Stimulated activated memory B cell treated with anti-CD40 and anti-IgM and Interleukin-4, amounts not matched to agents 10 μg/mL and 1 μg/mL and 100 μg/mL, for 72 hours (primary cell): ENCODE measurements around the gene CAST.
A peak's percentile ranks its signal among the peaks of the same experiment; 100 is the strongest.

Experiments used
- ATAC-seq: fragments of 150-1000 bp; cut with Tn5 transposase; 2 replicates; pipeline ENCODE4 v1.10.0; 2021
- H3K27ac Mint-ChIP-seq: one replicate; pipeline ENCODE4 v1.8.0; 2022; ENCODE audit warnings: mild to moderate bottlenecking, mixed read lengths
- H3K27me3 Mint-ChIP-seq: one replicate; pipeline ENCODE4 v1.8.0; 2022; ENCODE audit warnings: mixed read lengths
- H3K36me3 Mint-ChIP-seq: one replicate; pipeline ENCODE4 v1.8.0; 2022; ENCODE audit warnings: mixed read lengths
- H3K4me1 Mint-ChIP-seq: one replicate; pipeline ENCODE4 v1.8.0; 2022; ENCODE audit warnings: mixed read lengths
- H3K4me3 Mint-ChIP-seq: one replicate; pipeline ENCODE4 v1.8.0; 2022; ENCODE audit warnings: mild to moderate bottlenecking, moderate library complexity, mixed read lengths
- H3K9me3 Mint-ChIP-seq: one replicate; pipeline ENCODE4 v1.8.0; 2022; ENCODE audit warnings: mixed read lengths

CAST gene

DNA sequence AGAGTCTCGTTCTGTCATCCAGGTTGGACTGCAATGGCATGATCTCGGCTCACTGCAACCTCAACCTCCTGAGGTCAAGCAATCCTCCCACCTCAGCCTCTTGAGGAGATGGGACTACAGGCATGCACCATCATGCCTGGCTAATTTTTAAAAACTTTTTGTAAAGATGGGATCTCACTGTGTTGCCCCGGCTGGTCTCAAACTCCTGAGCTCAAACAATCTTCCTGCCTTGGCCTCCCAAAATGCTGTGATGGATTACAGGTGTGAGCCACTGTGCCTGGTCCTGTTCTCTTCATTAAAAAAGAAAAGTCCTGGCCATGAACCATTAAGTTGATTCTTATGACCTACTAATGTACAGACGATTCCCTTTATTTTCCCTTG is 90.8 kb downstream of the CAST start:
- Mint-ChIP-seq H3K4me1 (no peaks in the 10 kb centered on the region), H3K27me3 (no peaks in the 10 kb centered on the region), H3K36me3 (peaks cover 65% of the 10 kb centered on the region), H3K4me3 (no peak overlapping the region), H3K9me3 (no peaks in the 10 kb centered on the region), H3K27ac (no peak overlapping the region)
- ATAC-seq, result no peak

DNA sequence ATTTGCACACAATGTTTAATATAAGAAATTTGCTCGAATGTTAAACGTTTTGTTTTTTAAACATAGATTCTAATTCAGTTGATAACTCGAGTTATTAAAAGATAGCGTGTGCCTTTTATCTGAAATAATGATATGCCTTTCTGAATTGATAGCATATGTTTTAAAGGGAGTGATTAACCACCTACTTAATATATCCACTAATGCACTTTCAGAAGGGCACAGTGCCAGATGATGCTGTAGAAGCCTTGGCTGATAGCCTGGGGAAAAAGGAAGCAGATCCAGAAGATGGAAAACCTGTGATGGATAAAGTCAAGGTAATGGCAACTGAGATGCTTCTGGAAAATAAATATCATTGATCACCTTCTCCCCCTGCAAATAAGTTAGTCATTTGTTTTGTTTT is 91.7 kb downstream of the CAST start:
- Mint-ChIP-seq H3K4me3 (no peak overlapping the region), H3K9me3 (no peaks in the 10 kb centered on the region), H3K27ac (peak overlapping the region; percentile 46), H3K4me1 (no peaks in the 10 kb centered on the region), H3K27me3 (no peaks in the 10 kb centered on the region), H3K36me3 (peaks cover 60% of the 10 kb centered on the region)
- ATAC-seq, result no peak

DNA sequence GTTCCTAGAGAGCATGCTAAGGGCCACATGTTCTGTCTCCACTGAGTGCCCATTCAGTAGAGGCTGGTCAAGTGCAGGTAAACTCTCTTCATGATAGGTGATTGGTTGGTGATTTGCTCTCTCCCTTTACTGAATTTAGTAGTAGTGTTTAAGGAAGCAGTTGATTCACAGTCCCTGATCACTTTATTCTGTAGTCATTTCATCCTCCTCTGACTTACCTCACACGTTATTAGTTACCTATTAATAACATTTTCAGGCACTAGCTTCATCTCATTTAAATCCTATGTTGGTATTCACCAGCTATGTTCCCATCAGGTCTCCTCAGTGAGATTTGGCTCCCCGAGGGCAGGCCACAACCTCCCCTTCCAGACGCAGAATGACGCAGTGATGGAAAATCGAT is 93.7 kb downstream of the CAST start:
- Mint-ChIP-seq H3K9me3 (no peaks in the 10 kb centered on the region), H3K4me1 (no peaks in the 10 kb centered on the region), H3K4me3 (no peak overlapping the region), H3K27me3 (no peaks in the 10 kb centered on the region), H3K27ac (no peak overlapping the region), H3K36me3 (peaks cover 50% of the 10 kb centered on the region)
- no peak for ATAC-seq

DNA sequence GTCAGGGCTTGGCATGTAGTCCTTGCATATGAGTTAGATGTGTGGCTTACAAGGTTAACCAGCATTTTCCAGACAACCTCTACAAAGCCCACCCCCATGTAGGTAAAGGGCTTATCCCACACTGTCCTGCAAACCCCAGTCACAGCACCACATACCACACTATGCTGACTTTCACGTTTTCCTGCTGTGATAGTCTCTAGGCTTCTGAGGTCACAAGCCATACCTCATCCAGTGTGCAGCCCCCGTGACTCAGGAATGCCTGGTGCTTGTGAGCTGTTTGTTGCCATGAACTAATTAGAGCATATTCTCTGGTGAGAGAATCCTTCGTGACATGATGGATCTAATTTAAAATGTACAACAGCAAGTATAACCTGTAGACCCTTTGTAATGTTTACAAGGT is 94.8 kb downstream of the CAST start:
- H3K4me1 Mint-ChIP-seq, result no peaks in the 10 kb centered on the region

DNA sequence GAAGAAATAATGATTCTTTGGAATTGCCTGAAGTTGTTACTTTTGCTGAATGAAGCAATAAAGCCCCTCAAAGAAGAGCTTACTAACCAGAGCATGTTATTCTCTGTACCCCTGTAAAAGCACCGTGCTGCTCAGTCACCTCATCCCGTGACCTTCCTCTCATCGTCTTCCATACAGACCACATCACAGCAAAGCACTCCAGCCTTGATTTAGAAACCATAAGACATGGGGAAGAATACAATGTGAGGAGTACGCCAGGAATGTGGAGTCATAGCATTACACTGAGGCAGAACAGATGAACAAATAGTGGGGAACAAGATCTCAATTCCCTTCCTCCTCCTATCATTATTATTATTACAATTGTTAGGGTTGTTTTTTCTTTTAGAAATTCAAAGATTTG is 96.4 kb downstream of the CAST start:
- Mint-ChIP-seq H3K4me1 (no peaks in the 10 kb centered on the region), H3K9me3 (no peaks in the 10 kb centered on the region), H3K4me3 (no peak overlapping the region), H3K27ac (no peak overlapping the region), H3K36me3 (peaks cover 31% of the 10 kb centered on the region), H3K27me3 (no peaks in the 10 kb centered on the region)
- no peak for ATAC-seq

More for the DNA sequence above, 94.8 kb downstream of the CAST start:
- peaks cover 39% of the 10 kb centered on the region for H3K36me3 Mint-ChIP-seq
- H3K4me3 Mint-ChIP-seq, result no peak overlapping the region
- ATAC-seq, result no peak
- H3K27me3 Mint-ChIP-seq, result no peaks in the 10 kb centered on the region
- no peaks in the 10 kb centered on the region for H3K9me3 Mint-ChIP-seq
- no peak overlapping the region for H3K27ac Mint-ChIP-seq

DNA sequence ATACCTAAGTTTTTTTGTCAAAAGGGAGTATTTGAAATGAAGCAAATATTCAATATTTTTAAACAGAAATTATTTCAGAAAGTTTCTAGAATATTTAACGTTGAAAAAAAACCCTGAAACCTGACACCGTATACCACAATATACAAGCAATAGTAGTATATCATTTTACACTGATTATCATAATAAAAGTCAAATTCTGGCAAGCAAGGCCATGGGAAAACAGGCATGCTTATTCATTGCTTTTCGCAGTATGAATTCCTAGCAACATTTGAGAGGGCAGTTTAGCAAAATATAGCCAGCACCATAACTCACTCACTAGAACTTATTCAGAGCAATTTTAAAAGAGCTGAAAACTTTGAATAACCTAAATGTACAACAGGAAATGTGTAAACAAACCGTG is 99.4 kb downstream of the CAST start:
- ATAC-seq, result no peak

DNA sequence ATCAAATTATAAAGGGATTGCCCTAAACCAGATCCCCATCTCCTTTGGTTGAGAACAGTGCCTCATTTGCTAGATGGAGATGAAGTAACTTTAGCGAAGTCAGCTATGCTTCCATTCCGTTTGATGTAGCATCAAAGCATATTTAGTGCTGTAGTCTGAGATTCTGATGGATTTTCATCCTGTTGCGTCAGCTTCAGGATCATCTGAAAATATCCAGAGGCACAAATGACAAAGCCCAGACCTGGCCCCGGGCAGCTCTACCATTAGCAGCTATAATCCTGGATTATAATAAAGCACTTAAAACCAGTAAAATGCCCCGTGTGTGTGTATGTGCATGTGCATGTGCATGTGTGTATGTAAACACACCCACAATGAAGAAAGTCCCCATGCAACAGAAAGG is 100.8 kb downstream of the CAST start:
- Mint-ChIP-seq H3K9me3 (no peaks in the 10 kb centered on the region), H3K36me3 (peaks cover 21% of the 10 kb centered on the region), H3K4me1 (no peaks in the 10 kb centered on the region), H3K4me3 (no peak overlapping the region), H3K27me3 (no peaks in the 10 kb centered on the region), H3K27ac (peak overlapping the region; percentile 14)
- ATAC-seq, result no peak

More for the DNA sequence above, 99.4 kb downstream of the CAST start:
- Mint-ChIP-seq H3K27me3 (no peaks in the 10 kb centered on the region), H3K9me3 (no peaks in the 10 kb centered on the region), H3K4me1 (no peaks in the 10 kb centered on the region), H3K36me3 (peaks cover 30% of the 10 kb centered on the region), H3K4me3 (no peak overlapping the region), H3K27ac (no peak overlapping the region)

DNA sequence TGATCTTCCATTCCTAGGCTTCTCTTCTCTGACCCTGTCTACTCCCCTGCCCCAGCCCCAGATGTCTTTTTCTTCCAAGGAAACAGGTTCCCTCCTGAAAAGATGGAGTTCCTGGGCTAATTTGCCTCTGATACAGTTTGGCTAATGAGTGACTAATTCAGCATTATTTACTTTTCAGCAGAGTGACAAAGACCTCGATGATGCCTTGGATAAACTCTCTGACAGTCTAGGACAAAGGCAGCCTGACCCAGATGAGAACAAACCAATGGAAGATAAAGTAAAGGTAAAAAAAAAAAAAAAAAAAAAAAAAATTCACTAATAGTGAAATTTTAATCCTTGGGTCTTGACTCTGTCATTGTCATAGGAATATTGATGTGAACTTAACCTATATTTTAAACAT is 102.9 kb downstream of the CAST start:
- H3K36me3 Mint-ChIP-seq, result peaks cover 38% of the 10 kb centered on the region

DNA sequence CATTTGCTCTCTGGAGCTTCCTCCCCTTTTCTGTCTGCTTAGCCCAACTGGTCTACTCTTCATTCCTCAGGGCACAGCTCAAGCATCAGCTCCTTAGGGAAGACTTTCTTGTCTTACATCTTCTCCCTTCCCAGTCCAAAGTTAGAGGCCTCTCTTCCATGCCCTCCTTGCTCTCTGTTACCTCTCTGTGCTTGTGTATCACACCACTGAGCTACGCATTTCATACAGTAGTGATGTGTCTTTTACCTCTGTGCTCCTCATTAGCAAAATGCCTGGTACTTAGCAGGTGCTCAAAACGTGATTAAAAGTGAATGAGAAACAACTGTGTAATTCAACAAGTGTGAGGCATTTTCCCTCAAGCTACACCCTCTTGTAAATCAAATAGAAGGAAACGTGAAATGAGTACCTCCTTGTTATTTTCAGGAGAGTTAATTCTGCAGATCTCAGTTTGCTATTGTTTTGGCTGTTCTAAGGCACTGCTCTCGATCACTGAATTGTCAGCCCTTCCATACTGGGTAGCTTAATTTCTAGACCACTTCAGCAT is 106.6 kb downstream of the CAST start:
- Mint-ChIP-seq H3K4me1 (no peaks in the 10 kb centered on the region), H3K36me3 (peaks cover 49% of the 10 kb centered on the region), H3K9me3 (no peaks in the 10 kb centered on the region), H3K4me3 (no peak overlapping the region), H3K27ac (no peak overlapping the region), H3K27me3 (no peaks in the 10 kb centered on the region)
- ATAC-seq, result no peak

More for the DNA sequence above, 102.9 kb downstream of the CAST start:
- Mint-ChIP-seq H3K9me3 (no peaks in the 10 kb centered on the region), H3K27ac (peak overlapping the region; percentile 65), H3K4me3 (no peak overlapping the region), H3K4me1 (no peaks in the 10 kb centered on the region), H3K27me3 (no peaks in the 10 kb centered on the region)
- no peak for ATAC-seq

DNA sequence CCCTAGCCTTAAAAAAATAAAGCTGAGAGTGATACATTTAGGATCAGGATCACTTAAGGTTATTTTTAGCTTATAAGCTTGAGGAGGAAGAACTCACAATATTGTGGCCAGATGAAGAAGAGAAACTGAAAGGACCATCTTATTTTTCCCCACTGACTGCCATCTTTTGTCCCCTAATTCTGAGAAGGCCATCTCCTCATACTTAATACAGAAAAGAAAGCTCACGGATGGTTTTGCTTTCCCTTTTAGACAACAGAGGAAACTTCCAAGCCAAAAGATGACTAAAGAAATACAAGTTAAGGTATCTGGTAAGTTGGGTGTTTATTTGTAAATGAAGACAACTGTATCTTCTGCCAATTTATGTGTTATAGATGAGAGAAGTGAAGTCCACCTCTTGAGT is 109.2 kb downstream of the CAST start:
- ATAC-seq, result no peak
- no peaks in the 10 kb centered on the region for H3K9me3 Mint-ChIP-seq
- H3K27me3 Mint-ChIP-seq, result no peaks in the 10 kb centered on the region
- peak overlapping the region; percentile 49 for H3K27ac Mint-ChIP-seq
- H3K4me3 Mint-ChIP-seq, result no peak overlapping the region
- peaks cover 47% of the 10 kb centered on the region for H3K36me3 Mint-ChIP-seq
- no peaks in the 10 kb centered on the region for H3K4me1 Mint-ChIP-seq

DNA sequence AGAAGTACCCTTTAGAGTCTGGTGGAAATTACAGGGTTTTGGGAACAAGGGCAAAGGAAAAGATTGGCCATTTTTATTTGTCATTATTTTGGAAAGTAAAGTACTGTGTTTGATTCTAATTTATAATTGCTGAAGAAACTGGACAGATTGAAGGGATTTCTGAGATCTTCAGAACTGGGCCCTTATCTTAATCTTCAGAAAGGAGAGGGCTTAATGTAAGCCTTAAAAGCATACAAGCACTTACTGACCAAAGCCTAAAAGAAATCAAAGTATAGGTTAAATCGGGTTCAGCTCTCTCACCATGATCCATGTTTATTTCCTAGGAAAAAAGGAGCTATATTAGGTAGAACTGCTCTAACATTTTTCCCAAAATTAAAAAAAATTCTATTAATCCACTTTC is 109.9 kb downstream of the CAST start:
- peaks cover 45% of the 10 kb centered on the region for H3K36me3 Mint-ChIP-seq
- peak overlapping the region; percentile 8 for H3K27ac Mint-ChIP-seq
- no peaks in the 10 kb centered on the region for H3K4me1 Mint-ChIP-seq
- H3K9me3 Mint-ChIP-seq, result no peaks in the 10 kb centered on the region
- ATAC-seq, result no peak
- no peak overlapping the region for H3K4me3 Mint-ChIP-seq
- H3K27me3 Mint-ChIP-seq, result no peaks in the 10 kb centered on the region

DNA sequence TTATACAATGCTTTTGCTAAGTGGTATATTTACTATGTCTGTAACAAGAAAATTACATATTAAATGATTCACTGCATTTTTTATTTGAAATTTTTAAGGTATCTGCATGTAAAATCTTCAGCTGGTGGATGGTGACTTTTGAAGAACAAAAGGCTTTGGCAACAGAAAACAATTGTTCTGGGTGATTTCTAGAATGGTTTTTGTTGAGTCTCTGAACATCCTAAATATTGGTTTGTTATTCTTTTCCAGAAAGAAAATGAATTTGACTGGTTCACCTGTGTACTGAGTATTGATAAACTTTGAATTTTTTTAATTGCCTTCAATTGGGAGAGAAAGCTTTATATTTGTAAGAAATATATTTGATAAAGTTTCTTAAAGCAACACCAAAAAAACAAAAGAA is 110.4 kb downstream of the CAST start:
- H3K4me3 Mint-ChIP-seq, result no peak overlapping the region
- H3K27me3 Mint-ChIP-seq, result no peaks in the 10 kb centered on the region
- H3K9me3 Mint-ChIP-seq, result no peaks in the 10 kb centered on the region
- no peaks in the 10 kb centered on the region for H3K4me1 Mint-ChIP-seq
- no peak for ATAC-seq
- H3K36me3 Mint-ChIP-seq, result peaks cover 49% of the 10 kb centered on the region
- peak overlapping the region; percentile 8 for H3K27ac Mint-ChIP-seq

DNA sequence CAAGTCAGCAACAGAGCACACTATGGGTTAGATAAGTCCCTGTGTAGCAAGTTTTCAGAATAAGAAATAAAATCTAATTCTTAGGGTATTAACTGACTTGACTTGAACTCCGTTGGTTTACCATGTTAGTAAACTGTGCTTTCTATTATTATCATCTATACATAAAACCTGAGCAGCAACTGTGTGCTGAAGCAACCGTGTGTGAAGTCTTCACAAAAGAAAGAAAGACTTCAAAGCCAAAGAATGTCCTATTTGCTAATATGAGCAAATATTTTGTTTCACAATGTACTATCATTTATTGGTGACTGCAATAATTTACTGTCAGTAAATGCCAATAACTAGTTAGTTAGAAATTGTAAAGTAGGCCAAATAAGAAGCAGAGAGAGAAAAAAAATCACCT is 112.9 kb downstream of the CAST start:
- Mint-ChIP-seq H3K27me3 (no peaks in the 10 kb centered on the region), H3K27ac (no peak overlapping the region), H3K36me3 (peaks cover 49% of the 10 kb centered on the region), H3K4me1 (no peaks in the 10 kb centered on the region), H3K9me3 (no peaks in the 10 kb centered on the region), H3K4me3 (no peak overlapping the region)
- ATAC-seq, result no peak

DNA sequence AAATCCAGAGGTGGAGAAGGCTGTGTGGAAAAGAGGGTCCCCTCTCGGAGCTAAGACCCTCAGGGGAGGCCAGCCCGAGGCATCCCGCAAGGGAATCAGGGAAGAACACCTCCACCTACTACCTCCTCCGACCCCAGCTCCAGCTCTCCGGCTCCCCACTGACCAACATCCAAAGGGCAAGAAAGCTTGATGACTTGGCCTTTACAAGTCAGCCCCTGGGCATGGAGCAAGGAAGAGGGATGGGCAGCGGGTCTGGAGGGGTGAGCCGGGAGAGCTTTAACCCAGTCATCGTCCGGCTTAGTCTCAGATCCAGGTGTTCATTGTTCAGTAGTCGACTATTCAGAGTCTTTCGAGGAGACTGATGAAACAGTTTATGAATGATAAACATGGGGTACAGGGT is 113.5 kb downstream of the CAST start:
- ATAC-seq, result no peak
- Mint-ChIP-seq H3K36me3 (peaks cover 44% of the 10 kb centered on the region), H3K9me3 (no peaks in the 10 kb centered on the region), H3K4me3 (no peak overlapping the region), H3K27ac (no peak overlapping the region), H3K27me3 (no peaks in the 10 kb centered on the region), H3K4me1 (no peaks in the 10 kb centered on the region)

DNA sequence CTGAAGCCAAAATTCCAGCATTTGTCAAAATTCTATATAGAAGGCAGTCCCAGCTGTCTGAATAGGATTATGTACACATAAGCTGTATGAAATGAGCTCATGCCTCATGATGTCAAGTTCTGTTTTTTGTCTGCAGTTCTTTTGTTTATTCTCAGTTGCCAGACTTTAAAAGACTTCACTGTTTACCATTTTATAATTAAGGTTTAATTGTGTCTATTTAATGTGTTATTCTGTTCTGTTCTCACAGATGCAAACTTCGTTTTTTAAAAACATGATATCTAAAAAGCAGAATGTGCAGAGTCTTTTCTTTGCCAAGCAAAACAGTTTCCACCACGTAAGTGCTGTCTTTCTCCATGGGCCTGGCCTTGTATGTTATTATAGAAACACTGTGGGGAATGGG is 114.4 kb downstream of the CAST start:
- Mint-ChIP-seq H3K36me3 (peaks cover 38% of the 10 kb centered on the region), H3K4me1 (no peaks in the 10 kb centered on the region), H3K4me3 (no peak overlapping the region), H3K27ac (no peak overlapping the region), H3K27me3 (no peaks in the 10 kb centered on the region), H3K9me3 (no peaks in the 10 kb centered on the region)
- ATAC-seq, result no peak

DNA sequence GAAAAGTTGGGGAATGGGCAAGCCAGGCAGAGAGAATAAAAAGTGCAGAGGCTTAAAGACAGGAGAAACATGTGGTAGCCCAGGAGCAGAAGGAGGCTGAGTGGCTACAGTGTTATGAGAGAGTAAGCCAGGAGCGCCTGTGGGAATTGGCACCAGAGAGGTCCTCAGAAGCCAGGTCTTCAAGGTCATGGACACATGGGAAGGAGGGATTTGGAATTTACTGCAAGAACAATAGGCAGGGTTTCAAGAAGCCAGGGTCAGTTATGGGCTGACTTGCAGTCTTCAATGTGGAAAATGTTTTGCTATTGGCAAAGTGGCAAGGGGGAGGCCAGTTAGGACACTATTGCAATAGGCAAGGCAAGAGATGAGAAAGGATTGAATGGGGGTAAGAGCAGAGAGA is 116.2 kb downstream of the CAST start:
- H3K4me1 Mint-ChIP-seq, result no peaks in the 10 kb centered on the region
- H3K36me3 Mint-ChIP-seq, result peaks cover 45% of the 10 kb centered on the region
- no peak for ATAC-seq
- H3K4me3 Mint-ChIP-seq, result no peak overlapping the region
- H3K27ac Mint-ChIP-seq, result no peak overlapping the region
- H3K27me3 Mint-ChIP-seq, result no peaks in the 10 kb centered on the region
- no peaks in the 10 kb centered on the region for H3K9me3 Mint-ChIP-seq

DNA sequence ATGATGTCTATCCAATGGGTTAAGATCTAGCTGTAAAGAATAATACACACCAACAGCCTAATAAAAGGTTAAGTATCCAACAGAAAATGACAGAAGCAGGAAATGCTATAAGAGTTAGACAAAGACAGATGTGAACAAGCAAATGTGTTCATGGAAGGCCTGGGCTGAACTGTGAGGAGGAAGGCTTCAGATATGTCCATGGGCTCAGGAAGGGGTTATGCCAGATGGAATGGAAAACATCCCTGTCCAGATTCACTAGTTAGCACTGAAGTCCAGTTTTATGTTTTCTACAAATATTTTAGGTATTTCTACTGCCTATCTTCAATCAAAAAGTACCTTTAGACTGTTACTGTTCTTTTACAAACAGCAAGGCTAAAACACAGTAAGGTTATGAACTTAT is 118.5 kb downstream of the CAST start:
- Mint-ChIP-seq H3K9me3 (no peaks in the 10 kb centered on the region), H3K27me3 (no peaks in the 10 kb centered on the region), H3K4me1 (no peaks in the 10 kb centered on the region), H3K36me3 (peaks cover 59% of the 10 kb centered on the region), H3K27ac (no peak overlapping the region), H3K4me3 (no peak overlapping the region)
- no peak for ATAC-seq
